Sigmoid colon (tissue), 7 donors: ENCODE measurements around the gene SLC24A4. TPM values are rescaled to one million over a fixed set of nuclear protein-coding genes. Genes with fewer than 3 reads are reported as not detected.

Source experiments
- DNase-seq: peaks from one replicate; pipeline ENCODE4 v3.0.0-alpha.2; 2019
- H3K27ac ChIP-seq, 4 donors: fragments of 200-600 bp; sonication (generic); one replicate each; pipeline ENCODE4 v1.5.1; 2016 to 2019; ENCODE audit warnings: mild to moderate bottlenecking in 1 of 4
- H3K27me3 ChIP-seq, 3 donors: fragments of 200-600 bp; sonication (generic); one replicate each; pipeline ENCODE4 v1.5.1; 2019; ENCODE audit warnings: mild to moderate bottlenecking in 1 of 3
- H3K36me3 ChIP-seq, 4 donors: fragments of 200-600 bp; sonication (generic); one replicate each; pipeline ENCODE4 v1.5.1; 2016 to 2019
- H3K4me1 ChIP-seq, 4 donors: fragments of 200-600 bp; sonication (generic); one replicate each; pipeline ENCODE4 v1.5.1; 2017 to 2019
- H3K4me3 ChIP-seq, 4 donors: fragments of 200-600 bp; sonication (generic); one replicate each; pipeline ENCODE4 v1.5.1; 2017 to 2019; ENCODE audit warnings: mild to moderate bottlenecking in 2 of 4, moderate library complexity in 1 of 4
- H3K9me3 ChIP-seq, 4 donors: fragments of 200-600 bp in 3 of 4; sonication (generic) in 3 of 4; one replicate each; pipeline versions ENCODE4 v1.5.1 to v1.6.1; 2013 to 2019
- CTCF ChIP-seq, 4 experiments: fragments of 450-650 bp in 3 of 4; fragments of 200-600 bp in 1 of 4; IDR thresholded peaks; one replicate each; pipeline ENCODE4 v1.5.1; 2016 to 2019; ENCODE audit warnings: antibody characterized with exemption in 4 of 4, mild to moderate bottlenecking in 3 of 4, moderate library complexity in 2 of 4
- EP300 ChIP-seq, 4 donors: sonication (generic); formaldehyde crosslinking; IDR thresholded peaks; one replicate each; pipeline ENCODE4 v1.6.1; 2017; ENCODE audit warnings: antibody characterized with exemption in 4 of 4
- POLR2A ChIP-seq, 2 donors: fragments of 450-650 bp; IDR thresholded peaks; one replicate each; pipeline ENCODE4 v1.6.1; 2016; ENCODE audit warnings: antibody characterized with exemption in 2 of 2, mild to moderate bottlenecking in 2 of 2, moderate library complexity in 2 of 2
- POLR2AphosphoS5 ChIP-seq, 4 donors: sonication (generic); formaldehyde crosslinking; IDR thresholded peaks; one replicate each; pipeline ENCODE4 v1.6.1; 2017; ENCODE audit warnings: antibody characterized with exemption in 4 of 4
- WGBS, 2 donors: extraction: QIAGEN DNeasy Blood & Tissue Kit; methylation state at CpG; one replicate each; pipeline ENCODE4 v1.1.7; 2013; 5-methylcytosine and 5-hydroxymethylcytosine counted together
- intact Hi-C: fragments of 100-400 bp; cut with DNase I; formaldehyde crosslinking; loops from one replicate; pipeline ENCODE4 v1.15.1; 2023
- polyA plus RNA-seq, 3 donors: library from polyadenylated mRNA; stranded (reverse); fragments of 200-250 nt; gene quantifications; one replicate each; pipeline ENCODE4 v1.2.3, GENCODE V29; 2013
- total RNA-seq, 4 donors: library from RNA; depleted of rRNA; stranded (reverse); fragments of >200 nt; gene quantifications; one replicate each; pipeline ENCODE4 v1.1.0, GENCODE V29; 2016
- donor health status: healthy with polysubstance abuse.
- donor health status: Bipolar disorder and iron deficiency.
- donor health status: healthy.

Gene SLC24A4
- total and polyA plus RNA-seq, 7 donors = under 0.01 to 1.4 (median 0.77) TPM; not detected in 1

- no peak for DNase-seq
- no peaks in the 10 kb centered on the region for H3K36me3 ChIP-seq
- 93% methylated on average over 14 of the region's 14 CpGs for WGBS, 2 donors
- intact Hi-C loops = no loop called here
- H3K9me3 ChIP-seq = no peaks in the 10 kb centered on the region
- no peaks in the 10 kb centered on the region for H3K27me3 ChIP-seq
- TF ChIP-seq CTCF (IDR thresholded peaks at IDR 0.05) (no peak), POLR2AphosphoS5 (IDR thresholded peaks at IDR 0.05) (no peak), EP300 (IDR thresholded peaks at IDR 0.05) (no peak), POLR2A (IDR thresholded peaks at IDR 0.05) (no peak)
- no peak overlapping the region for H3K4me3 ChIP-seq
- H3K4me1 ChIP-seq = peaks cover 0 to 15% (median 9%) of the 10 kb centered on the region in 4 donors
- no peak overlapping the region for H3K27ac ChIP-seq
Observed at GRCh38 chr14:92452471-92452870, 129.5 kb downstream of the SLC24A4 start.

- TF ChIP-seq EP300 (IDR thresholded peaks at IDR 0.05) (no peak), CTCF (IDR thresholded peaks at IDR 0.05) (no peak), POLR2A (IDR thresholded peaks at IDR 0.05) (no peak), POLR2AphosphoS5 (IDR thresholded peaks at IDR 0.05) (no peak)
- Histone ChIP-seq H3K27me3 (no peaks in the 10 kb centered on the region), H3K9me3 (no peaks in the 10 kb centered on the region), H3K4me3 (no peak overlapping the region), H3K4me1 (peaks cover 0 to 11% (median 8%) of the 10 kb centered on the region in 4 donors), H3K27ac (no peak overlapping the region), H3K36me3 (no peaks in the 10 kb centered on the region)
- intact Hi-C loops = no loop called here
- DNase-seq = no peak
- 88 to 91% methylated on average over 8 of the region's 8 CpGs for WGBS, 2 donors
Observed at GRCh38 chr14:92453691-92454090, 130.7 kb downstream of the SLC24A4 start.

GRCh38 chr14:92455231-92455630 lies 132.3 kb downstream of the SLC24A4 start:
- no peaks in the 10 kb centered on the region for H3K36me3 ChIP-seq
- H3K4me3 ChIP-seq = no peak overlapping the region
- H3K27me3 ChIP-seq = no peaks in the 10 kb centered on the region
- no peak overlapping the region for H3K27ac ChIP-seq
- DNase-seq = no peak
- intact Hi-C loops = no loop called here
- WGBS, 2 donors = 97% methylated on average over 2 of the region's 2 CpGs
- peaks cover 0 to 8% (median 7%) of the 10 kb centered on the region in 4 donors for H3K4me1 ChIP-seq
- no peak for TF ChIP-seq POLR2AphosphoS5 (IDR thresholded peaks at IDR 0.05)
- TF ChIP-seq EP300 (IDR thresholded peaks at IDR 0.05) = no peak
- no peak for TF ChIP-seq POLR2A (IDR thresholded peaks at IDR 0.05)
- no peak for TF ChIP-seq CTCF (IDR thresholded peaks at IDR 0.05)
- no peaks in the 10 kb centered on the region for H3K9me3 ChIP-seq

GRCh38 chr14:92456215-92457015 lies 133.4 kb downstream of the SLC24A4 start:
- intact Hi-C loops = loop anchor here (2.0 kb wide), 1 partner anchor 322 kb away; no protein-coding TSS in a partner anchor
- WGBS, 2 donors = 72 to 73% methylated on average over 23 of the region's 23 CpGs
- DNase-seq = peak; percentile 82
- TF ChIP-seq EP300 (IDR thresholded peaks at IDR 0.05) = no peak
- TF ChIP-seq POLR2AphosphoS5 (IDR thresholded peaks at IDR 0.05) = peak in 1 of 4 donors; percentile 21
- TF ChIP-seq CTCF (IDR thresholded peaks at IDR 0.05) = peak; percentile 38 to 73 (median 58)
- H3K9me3 ChIP-seq = no peaks in the 10 kb centered on the region
- no peaks in the 10 kb centered on the region for H3K27me3 ChIP-seq
- H3K4me1 ChIP-seq = peaks cover 0 to 8% (median 7%) of the 10 kb centered on the region in 4 donors
- no peak overlapping the region for H3K4me3 ChIP-seq
- H3K27ac ChIP-seq = no peak overlapping the region
- no peaks in the 10 kb centered on the region for H3K36me3 ChIP-seq
